Endometrium (tissue), 2 donors: ENCODE measurements around the gene MGMT.

ENCODE experiments used
- FAIRE-seq: peaks from 2 replicates; lab custom pipeline; 2012; peaks lifted over from hg19 to GRCh38; lab: Jason Lieb, UNC
- donor health status: control.
- donor health status: control.

MGMT gene

GRCh38 chr10:129593953-129594352, 126.9 kb downstream of the MGMT start:
- no peak for FAIRE-seq

GRCh38 chr10:129594811-129595210, 127.8 kb downstream of the MGMT start:
- FAIRE-seq: no peak

- FAIRE-seq: no peak
Measured at GRCh38 chr10:129598413-129598812, 131.4 kb downstream of the MGMT start.

GRCh38 chr10:129599160-129599559, 132.1 kb downstream of the MGMT start:
- no peak for FAIRE-seq

- no peak for FAIRE-seq
Measured at GRCh38 chr10:129601737-129602136, 134.7 kb downstream of the MGMT start.

GRCh38 chr10:129602938-129603535, 136.0 kb downstream of the MGMT start:
- FAIRE-seq: peak; percentile 68

GRCh38 chr10:129604333-129605032, 137.4 kb downstream of the MGMT start:
- no peak for FAIRE-seq

- FAIRE-seq: no peak
Measured at GRCh38 chr10:129605266-129605985, 138.4 kb downstream of the MGMT start.

GRCh38 chr10:129605986-129606518, 139.0 kb downstream of the MGMT start:
- FAIRE-seq: no peak

- FAIRE-seq: no peak
Measured at GRCh38 chr10:129607607-129608109, 140.6 kb downstream of the MGMT start.

GRCh38 chr10:129608653-129609052, 141.6 kb downstream of the MGMT start:
- FAIRE-seq: no peak

- FAIRE-seq: no peak
Measured at GRCh38 chr10:129609551-129609950, 142.5 kb downstream of the MGMT start.

- no peak for FAIRE-seq
Measured at GRCh38 chr10:129612481-129613109, 145.6 kb downstream of the MGMT start.

GRCh38 chr10:129613377-129613980, 146.4 kb downstream of the MGMT start:
- no peak for FAIRE-seq

GRCh38 chr10:129614341-129614740, 147.3 kb downstream of the MGMT start:
- FAIRE-seq: no peak

GRCh38 chr10:129615381-129615780, 148.3 kb downstream of the MGMT start:
- FAIRE-seq: no peak

GRCh38 chr10:129615921-129616525, 149.0 kb downstream of the MGMT start:
- FAIRE-seq: no peak

GRCh38 chr10:129617768-129618167, 150.7 kb downstream of the MGMT start:
- FAIRE-seq: no peak

GRCh38 chr10:129621062-129621461, 154.0 kb downstream of the MGMT start:
- no peak for FAIRE-seq

- FAIRE-seq: no peak
Measured at GRCh38 chr10:129621693-129622092, 154.7 kb downstream of the MGMT start.

- no peak for FAIRE-seq
Measured at GRCh38 chr10:129622291-129622690, 155.2 kb downstream of the MGMT start.

- FAIRE-seq: no peak
Measured at GRCh38 chr10:129622736-129623135, 155.7 kb downstream of the MGMT start.
